ENCODE data around the gene TNF. TPM values are rescaled to one million over a fixed set of nuclear protein-coding genes. Genes with fewer than 3 reads are reported as not detected.

TNF gene
- total RNA-seq, 1 donor from 2014 or later, result 14.2 TPM

- no peak for TF ChIP-seq CTCF (conservative IDR thresholded peaks at IDR 0.05; ENCODE audit: low read depth, low read length)
- H3K4me3 ChIP-seq (ENCODE audit: low read depth, low read length), result no peak overlapping the region
Measured at GRCh38 chr6:31592396-31592771, 17.0 kb downstream of the TNF start.

GRCh38 chr6:31597006-31597405 is 21.6 kb downstream of the TNF start:
- peak; percentile 40 for TF ChIP-seq CTCF (conservative IDR thresholded peaks at IDR 0.05; ENCODE audit: low read depth, low read length)
- no peak for DNase-seq (ENCODE audit: low read depth)
- H3K4me3 ChIP-seq (ENCODE audit: low read depth, low read length), result no peak overlapping the region

More at GRCh38 chr6:31592396-31592771, 17.0 kb downstream of the TNF start:
- DNase-seq (ENCODE audit: low read depth), result no peak

- TF ChIP-seq CTCF (conservative IDR thresholded peaks at IDR 0.05; ENCODE audit: low read depth, low read length), result no peak
Measured at GRCh38 chr6:31607317-31607716, 32.0 kb downstream of the TNF start.

GRCh38 chr6:31609519-31610406 is 34.4 kb downstream of the TNF start:
- no peak for DNase-seq (ENCODE audit: low read depth)
- TF ChIP-seq CTCF (conservative IDR thresholded peaks at IDR 0.05; ENCODE audit: low read depth, low read length), result no peak

More at GRCh38 chr6:31607317-31607716, 32.0 kb downstream of the TNF start:
- no peak for DNase-seq (ENCODE audit: low read depth)
- no peak overlapping the region for H3K4me3 ChIP-seq (ENCODE audit: low read depth, low read length)

GRCh38 chr6:31610968-31611367 is 35.6 kb downstream of the TNF start:
- no peak for DNase-seq (ENCODE audit: low read depth)
- no peak for TF ChIP-seq CTCF (conservative IDR thresholded peaks at IDR 0.05; ENCODE audit: low read depth, low read length)
- no peak overlapping the region for H3K4me3 ChIP-seq (ENCODE audit: low read depth, low read length)

More at GRCh38 chr6:31609519-31610406, 34.4 kb downstream of the TNF start:
- no peak overlapping the region for H3K4me3 ChIP-seq (ENCODE audit: low read depth, low read length)

GRCh38 chr6:31614075-31614619 is 38.8 kb downstream of the TNF start:
- H3K4me3 ChIP-seq (ENCODE audit: low read depth, low read length), result no peak overlapping the region
- no peak for DNase-seq (ENCODE audit: low read depth)
- TF ChIP-seq CTCF (conservative IDR thresholded peaks at IDR 0.05; ENCODE audit: low read depth, low read length), result no peak
